Daoy (cell line): ENCODE data around the gene GAREM1. TPM values are rescaled to one million over a fixed set of nuclear protein-coding genes. Genes with fewer than 3 reads are reported as not detected.

ENCODE experiments used
- DNase-seq: peaks from one replicate; pipeline ENCODE4 v3.0.0-alpha.2; 2015; ENCODE audit warnings: low read depth
- total RNA-seq: library from RNA; depleted of rRNA; stranded (reverse); fragments of >200 nt; shearing (Covaris generic); gene quantifications from 2 replicates; pipeline ENCODE4 v1.2.3, GENCODE V29; 2014

GAREM1 gene
- total RNA-seq, 1 experiment from 2014 or later = 2.2 TPM

DNA sequence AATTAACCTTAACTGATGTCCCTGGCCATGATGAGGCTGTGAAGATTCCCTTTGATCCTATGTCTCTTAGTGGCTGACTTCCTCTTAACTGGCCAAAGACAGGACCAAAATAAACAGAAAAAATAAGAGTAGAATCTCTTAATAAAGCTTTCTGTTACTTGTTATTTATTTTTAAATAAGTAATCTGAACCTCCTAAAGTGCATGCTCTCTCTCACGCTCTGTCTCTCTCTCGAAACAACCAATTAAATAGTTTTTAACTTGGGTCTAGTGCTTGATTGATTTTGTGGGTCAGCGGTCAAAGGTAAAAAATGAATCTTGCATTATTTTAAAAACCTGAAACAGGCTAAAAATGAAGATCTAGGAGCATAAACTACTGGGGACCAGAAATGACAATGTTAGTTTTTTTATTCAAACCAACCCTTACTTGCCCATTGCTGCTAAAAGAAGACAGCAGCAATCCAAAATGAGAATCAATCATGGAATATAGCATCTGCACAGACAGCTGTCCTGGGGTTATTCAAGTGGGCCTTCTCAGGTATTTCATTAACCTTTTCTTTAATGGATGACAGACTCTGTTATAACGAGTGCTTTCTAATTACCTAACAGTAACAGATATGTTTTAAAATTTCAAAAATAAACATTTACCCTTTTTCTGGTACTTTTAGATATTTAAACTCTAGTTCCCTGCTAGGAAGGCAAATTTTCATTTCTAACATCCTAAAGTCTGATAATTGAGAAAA lies 11.2 kb downstream of the GAREM1 start:
- no peak for DNase-seq

- no peak for DNase-seq
Measured at GRCh38 chr18:32455361-32455760, 15.3 kb downstream of the GAREM1 start.

GRCh38 chr18:32454593-32454992 lies 16.1 kb downstream of the GAREM1 start:
- DNase-seq = no peak

DNA sequence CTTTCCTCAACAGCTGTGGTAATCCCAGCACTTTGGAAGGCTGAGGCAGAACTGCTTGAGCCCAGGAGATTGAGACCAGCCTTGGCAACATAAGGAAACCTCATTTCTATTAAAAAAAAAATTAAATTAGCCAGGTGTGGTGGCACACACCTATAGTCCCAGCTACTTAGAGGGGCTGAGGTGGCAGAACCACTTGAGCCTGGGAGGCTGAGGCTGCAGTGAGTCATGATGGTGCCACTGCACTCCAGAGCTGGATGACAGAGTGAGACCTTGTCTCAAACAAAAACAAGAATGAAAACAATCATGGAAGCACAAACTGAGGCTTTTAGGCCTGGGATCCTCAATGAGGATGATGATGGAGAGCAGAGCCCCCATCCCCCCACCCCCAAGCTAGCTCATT lies 19.8 kb downstream of the GAREM1 start:
- DNase-seq = peak; percentile 12

GRCh38 chr18:32450026-32450691 lies 20.5 kb downstream of the GAREM1 start:
- no peak for DNase-seq

DNA sequence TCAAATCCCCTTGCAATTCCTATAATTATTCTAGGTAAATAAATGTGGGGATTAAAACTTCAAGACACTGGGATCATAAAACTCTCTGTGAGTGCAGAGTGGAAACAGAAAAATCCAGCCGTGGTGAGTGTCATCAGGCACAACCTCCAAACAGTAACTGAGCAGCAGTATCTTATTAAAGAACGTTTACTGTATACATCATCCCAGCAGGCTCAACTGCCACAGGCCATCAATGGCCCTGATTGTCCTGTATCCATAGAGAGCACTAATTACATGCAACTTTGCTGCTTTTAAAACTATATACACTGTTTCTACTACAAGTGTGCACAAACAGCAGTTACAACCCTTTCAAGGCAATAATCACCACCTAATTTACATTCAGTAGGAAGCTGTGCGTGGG lies 23.9 kb downstream of the GAREM1 start:
- no peak for DNase-seq

DNA sequence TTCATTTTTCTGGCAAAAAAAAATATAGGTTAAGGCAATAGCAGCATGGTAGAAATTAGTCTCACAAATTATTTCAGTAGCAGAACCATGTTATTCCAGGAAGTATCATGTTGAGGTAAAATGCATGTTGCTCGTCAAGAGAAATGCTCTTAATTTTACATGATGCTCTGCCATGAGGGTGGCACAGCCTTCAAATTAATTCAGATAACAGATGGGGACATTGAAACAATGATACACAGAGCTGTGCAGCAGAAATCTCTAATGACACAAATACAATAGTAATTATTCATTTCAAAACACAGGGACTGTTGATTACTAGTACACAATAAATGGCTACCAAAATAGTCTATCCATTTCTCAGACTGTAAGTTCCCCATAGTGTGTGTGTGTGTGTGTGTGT lies 24.8 kb downstream of the GAREM1 start:
- no peak for DNase-seq

DNA sequence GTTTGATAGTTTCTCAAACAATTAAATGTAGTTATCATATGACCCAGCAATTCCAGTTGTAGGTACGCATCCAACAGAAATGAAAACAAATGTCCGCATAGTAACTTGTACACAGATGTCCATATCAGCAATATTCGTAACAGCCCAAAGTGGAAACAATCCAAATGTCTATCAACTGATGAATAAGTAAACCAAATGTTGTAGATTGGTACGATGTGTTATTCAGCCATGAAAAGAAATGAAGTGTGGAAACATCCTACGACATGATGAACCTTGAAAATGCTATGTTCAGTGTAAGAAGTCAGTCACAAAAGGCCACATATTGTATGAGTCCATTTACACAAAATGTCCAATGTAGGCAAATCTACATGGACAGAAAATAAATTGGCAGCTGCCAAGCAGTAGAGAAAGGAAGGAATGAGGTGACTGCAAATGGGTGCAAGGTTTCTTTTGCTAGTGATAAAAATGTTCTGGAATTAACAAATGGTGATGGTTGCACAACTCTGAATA lies 26.9 kb downstream of the GAREM1 start:
- no peak for DNase-seq

DNA sequence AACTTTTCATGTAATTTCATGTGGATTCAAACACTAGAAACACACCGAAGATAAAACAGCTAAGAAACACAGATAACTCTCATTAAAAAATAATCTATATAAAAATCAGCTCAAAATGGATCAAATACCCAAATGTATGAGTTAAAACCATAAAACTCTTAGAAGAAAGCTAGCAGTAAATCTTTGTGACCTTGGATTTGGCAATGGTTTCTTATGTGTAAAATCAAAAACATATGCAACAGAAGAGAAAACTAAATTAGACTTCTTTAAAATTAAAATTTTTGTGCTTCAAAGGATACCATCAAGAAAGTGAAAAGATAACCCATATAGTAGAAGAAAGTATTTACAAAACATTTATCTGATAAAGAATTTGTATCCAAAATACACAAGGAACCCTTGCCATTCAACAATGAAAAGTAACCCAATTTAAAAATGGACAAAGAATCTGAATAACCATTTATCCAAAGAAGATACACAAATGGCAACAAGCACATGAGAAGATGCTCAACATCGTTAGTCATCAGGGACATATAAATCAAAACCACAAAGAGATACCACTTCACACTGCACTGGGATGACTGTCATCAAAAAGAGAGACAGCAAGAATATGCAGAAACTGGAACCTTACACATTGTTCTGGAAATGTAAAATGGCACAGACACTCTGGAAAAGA lies 27.5 kb downstream of the GAREM1 start:
- no peak for DNase-seq

- no peak for DNase-seq
Measured at GRCh38 chr18:32442575-32442974, 28.1 kb downstream of the GAREM1 start.

- DNase-seq = no peak
Measured at GRCh38 chr18:32441533-32441932, 29.1 kb downstream of the GAREM1 start.

- no peak for DNase-seq
Measured at GRCh38 chr18:32440518-32440917, 30.2 kb downstream of the GAREM1 start.

DNA sequence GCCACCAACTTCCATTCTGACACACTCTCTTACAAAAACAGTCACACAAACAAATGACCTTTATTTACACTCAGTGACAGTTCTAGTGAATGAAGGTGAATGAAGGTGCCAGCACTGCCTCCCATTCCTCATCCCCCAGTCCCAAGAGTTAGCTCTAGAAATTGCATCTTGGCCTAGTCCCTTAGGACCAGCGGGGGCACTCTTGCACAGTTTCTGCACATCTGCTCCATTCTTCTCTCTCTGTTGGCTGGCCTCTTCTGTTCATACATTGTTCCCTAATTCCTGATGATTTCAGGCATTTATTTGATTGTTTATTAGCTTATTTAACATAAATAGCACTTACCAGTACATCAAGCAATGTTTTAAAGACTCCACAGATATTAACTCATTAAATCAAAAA lies 30.9 kb downstream of the GAREM1 start:
- DNase-seq = peak; percentile 3

DNA sequence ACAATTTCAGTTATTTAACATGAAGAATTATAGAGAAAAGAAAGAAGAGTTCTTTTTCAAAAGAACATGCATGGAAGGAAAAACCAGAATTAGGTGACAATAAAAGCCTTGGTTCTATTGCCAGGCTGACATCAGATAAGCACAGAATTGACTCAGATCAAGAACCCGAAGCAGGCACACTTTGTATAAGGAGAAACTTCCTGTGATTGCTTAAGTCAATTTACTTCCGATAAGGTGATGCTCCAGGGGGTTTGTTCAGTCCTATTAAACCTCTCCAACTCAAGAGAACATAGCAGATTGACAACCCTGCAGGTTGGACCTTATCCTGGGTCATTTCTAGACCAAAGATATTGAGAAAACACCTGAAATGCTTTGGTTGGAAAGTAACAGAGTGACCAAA lies 31.4 kb downstream of the GAREM1 start:
- DNase-seq = no peak

GRCh38 chr18:32438173-32438572 lies 32.5 kb downstream of the GAREM1 start:
- DNase-seq = no peak

GRCh38 chr18:32437100-32437834 lies 33.4 kb downstream of the GAREM1 start:
- DNase-seq = no peak

- no peak for DNase-seq
Measured at GRCh38 chr18:32435631-32436500, 34.8 kb downstream of the GAREM1 start.

DNA sequence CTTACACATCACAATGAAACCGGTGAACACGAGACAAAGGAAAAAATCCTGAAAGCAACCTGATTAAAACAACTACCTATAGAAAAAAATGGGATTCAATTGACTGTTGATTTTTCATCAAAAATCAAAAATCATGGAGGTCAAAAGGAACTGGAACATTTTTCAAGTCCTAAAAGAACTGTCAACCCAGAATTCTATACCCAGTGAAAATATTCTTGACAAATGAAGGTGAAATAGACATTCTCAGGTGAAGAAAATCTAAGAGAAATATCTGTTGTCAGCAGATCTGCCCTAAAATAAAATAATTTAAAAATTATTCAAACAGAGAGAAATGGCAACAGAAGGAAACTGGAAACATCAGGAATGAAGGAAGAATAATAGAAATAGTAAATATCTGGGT lies 38.9 kb downstream of the GAREM1 start:
- DNase-seq = no peak

DNA sequence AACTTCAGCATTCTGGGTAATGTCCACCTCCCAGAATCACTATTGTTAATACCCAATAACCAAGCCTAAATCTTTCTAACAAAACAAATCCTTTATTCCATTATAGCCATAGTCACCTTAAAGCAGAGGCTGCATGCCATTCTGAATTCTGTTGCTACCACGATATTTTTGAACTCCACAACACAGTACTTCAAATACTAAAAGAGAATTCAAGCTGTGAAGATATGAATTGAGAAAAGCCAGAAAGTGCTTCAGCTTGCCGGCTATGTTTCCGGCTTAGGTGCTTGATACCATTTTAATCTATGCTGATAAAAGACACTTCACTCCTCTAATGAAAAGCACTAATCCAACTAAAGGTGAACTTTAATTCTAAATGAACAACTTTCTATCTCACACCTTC lies 41.3 kb downstream of the GAREM1 start:
- no peak for DNase-seq

DNA sequence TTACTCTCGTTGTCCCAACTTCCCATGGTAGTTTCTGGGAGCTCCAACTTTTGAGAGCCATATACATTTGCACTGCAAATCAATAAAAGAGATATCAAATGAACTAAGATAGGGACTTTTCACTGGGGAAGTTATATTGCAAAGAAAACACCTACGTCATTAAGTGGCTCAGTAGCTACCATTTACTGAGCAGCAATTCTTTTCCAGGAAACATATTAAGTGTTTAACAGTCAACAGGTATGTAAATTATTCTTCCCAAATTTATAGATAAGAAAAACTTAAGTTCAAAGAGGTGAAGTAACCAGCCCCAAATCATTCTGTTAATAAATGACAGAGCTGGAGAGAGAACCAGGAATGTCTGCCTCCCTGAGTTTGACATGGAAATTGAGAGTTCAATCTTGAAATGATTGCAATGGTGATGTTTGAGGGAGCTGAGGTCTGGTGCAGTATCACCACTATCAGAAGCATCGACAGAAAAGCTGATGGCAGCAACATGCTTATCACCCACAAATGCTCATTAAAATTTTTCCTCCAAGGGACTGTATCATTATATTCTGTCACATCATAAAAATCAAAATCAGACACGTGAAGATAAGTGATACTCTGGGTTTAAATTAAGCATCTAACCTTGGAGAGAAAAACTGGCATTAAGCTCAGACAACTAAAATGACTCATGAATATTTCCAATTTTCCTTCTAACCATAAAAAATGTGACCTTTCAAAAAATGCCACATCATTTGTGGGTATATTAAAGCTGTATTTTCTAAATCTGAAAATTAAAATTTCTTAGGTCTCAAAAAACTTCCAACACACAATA lies 43.4 kb downstream of the GAREM1 start:
- no peak for DNase-seq
